GM18858 (cell line): ENCODE results near the gene COL21A1.

Source experiments
- ATAC-seq: cut with Tn5 transposase; IDR thresholded peaks from one replicate; pipeline ENCODE4 v1.9.1; 2021; ENCODE audit not compliant: unreplicated experiment

COL21A1 gene

DNA sequence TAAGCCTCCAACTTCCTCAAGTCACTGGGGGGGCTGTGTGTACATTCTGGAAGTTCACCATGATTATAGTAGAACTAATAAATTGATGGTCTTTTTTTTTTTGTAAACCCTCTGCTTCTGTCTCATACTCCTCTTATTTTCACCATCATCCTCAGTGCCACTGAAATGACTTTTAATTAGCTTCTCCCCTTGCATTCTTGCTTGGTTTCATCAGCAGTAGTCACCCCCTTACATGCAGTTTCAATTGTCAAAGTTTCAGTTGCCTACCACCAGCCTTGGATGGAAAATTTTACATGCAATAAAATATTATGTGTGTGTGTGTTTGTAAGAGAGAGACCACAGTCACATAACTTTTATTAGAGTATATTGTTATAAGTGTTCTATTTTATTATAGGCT, 196.2 kb downstream of the COL21A1 start:
- ATAC-seq = no peak

DNA sequence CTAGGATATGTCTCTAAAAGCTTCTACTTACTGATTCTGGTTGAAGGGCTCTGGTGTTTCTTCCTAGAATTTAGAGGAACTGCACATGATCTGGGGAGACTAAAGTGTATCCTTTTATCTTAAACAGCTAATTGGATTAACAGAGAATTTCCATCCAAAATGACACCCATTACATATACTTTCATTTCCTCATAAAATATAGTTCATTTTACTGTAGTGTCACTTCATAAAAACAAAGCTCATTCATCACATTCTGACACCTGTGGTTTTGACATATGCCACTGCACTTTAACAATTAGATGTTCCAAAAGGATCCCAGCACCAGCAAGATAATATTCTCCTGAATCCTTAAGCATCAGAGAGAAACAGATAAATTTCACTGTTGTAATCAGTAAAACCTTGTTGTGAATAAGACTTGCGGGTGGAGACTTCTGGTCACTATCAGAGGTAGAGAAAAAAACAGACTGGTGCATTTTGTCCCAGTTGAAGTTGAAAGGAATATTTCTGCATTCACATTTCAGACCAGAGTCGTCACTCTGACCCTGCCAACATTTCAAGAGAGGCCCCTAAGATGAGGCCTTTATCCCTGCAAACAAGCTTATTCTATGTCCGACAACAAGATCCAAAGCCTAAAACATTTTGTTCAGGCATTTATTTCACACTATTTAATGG, 196.7 kb downstream of the COL21A1 start:
- ATAC-seq = no peak

- no peak for ATAC-seq
Measured at GRCh38 chr6:56048601-56049000, 198.8 kb downstream of the COL21A1 start.

DNA sequence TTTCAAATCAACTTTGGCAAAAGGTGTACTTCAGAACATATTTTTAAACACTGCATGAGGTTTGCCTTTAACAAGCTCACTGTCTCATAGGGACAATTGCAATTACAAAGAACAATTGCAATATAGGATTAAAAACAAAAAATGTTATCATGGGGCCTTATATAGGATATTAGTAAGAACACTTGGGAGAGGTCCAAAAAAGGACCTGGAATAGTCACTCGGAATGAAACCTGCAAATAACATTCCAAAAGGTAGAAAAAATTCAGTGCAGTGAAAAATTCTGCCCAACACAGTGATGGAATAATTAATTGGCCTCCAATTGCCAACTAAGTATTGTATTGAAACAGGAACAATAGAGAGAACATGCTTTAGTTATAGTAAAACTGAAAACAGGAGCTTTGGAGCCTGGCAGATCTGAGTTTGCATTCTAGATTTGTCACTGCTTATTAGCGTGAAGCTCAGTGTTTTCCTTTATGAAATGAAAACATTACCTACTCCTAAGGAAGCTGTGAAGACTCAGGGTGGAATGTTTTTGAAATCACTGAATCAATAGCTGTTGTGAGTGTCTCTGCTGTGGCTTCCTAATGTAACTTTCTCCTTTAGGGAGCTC, 199.3 kb downstream of the COL21A1 start:
- no peak for ATAC-seq

GRCh38 chr6:56046576-56046975, 200.8 kb downstream of the COL21A1 start:
- no peak for ATAC-seq

GRCh38 chr6:56043761-56044160, 203.6 kb downstream of the COL21A1 start:
- ATAC-seq = no peak

- ATAC-seq = no peak
Measured at GRCh38 chr6:56043076-56043475, 204.3 kb downstream of the COL21A1 start.

- no peak for ATAC-seq
Measured at GRCh38 chr6:56041591-56041990, 205.8 kb downstream of the COL21A1 start.

- no peak for ATAC-seq
Measured at GRCh38 chr6:56040889-56041301, 206.5 kb downstream of the COL21A1 start.

DNA sequence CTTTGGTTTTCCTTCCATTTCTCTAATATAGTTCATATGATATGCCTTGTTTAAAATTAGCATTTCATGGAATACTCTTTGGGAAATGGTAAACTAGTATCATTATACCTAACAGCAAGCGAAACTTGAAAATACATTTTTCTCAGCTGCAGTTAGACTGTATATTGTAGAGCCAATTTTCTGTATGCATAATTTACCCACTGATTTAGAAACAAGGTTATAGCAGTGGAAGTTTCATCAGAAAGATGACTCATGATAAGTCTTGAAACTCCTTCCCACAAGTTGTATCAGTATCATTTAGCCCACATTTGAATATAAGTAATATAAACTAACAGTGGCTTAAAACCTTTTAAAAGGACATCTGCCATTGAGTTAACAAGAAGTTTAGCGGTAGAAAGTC, 207.2 kb downstream of the COL21A1 start:
- ATAC-seq = no peak

DNA sequence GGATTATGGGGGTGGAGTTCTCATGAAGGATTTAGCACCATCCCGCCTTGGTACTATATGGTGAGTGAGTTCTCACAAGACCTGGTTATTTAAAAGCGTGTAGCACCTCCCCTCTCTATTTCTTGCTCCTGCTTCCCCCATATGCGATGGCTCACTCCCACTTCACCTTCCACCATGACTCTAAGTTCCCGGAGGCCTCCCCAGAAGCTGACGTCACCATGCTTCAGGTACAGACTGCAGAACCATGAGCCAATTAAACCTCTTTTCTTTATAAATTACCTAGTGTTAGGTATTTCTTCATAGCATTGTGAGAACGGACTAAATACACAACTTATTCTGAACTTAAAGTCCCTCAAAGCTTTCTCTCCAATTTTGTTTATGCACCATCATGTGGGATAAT, 208.6 kb downstream of the COL21A1 start:
- ATAC-seq = no peak

GRCh38 chr6:56037601-56038000, 209.8 kb downstream of the COL21A1 start:
- no peak for ATAC-seq

- ATAC-seq = no peak
Measured at GRCh38 chr6:56036916-56037600, 210.3 kb downstream of the COL21A1 start.

GRCh38 chr6:56033401-56033800, 214.0 kb downstream of the COL21A1 start:
- no peak for ATAC-seq

DNA sequence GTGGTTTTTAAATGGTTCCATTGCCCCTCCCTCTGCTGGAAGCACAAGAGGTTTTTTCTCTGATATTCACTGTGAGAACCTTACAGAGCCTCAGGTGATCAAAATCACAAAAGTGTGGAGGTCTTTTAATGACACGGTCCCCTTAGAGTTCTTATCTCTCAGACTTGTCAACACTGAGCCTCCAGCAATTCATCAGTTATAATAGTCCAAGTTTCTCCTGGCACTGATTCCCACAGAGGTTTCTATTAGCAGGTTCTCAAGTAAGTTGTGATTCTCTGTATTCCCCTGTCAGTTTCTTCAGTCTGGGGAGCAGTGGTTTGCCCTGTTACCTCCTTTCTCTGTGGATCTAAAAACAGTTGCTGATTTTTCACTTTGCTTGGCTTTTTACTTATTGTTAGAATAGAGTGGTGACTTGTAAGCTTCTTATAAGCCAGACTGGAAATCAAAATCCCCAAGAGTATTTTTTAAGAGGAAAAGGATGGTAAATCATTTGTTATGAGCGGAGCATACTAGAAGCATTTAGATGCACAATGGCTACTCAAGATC, 214.6 kb downstream of the COL21A1 start:
- no peak for ATAC-seq

DNA sequence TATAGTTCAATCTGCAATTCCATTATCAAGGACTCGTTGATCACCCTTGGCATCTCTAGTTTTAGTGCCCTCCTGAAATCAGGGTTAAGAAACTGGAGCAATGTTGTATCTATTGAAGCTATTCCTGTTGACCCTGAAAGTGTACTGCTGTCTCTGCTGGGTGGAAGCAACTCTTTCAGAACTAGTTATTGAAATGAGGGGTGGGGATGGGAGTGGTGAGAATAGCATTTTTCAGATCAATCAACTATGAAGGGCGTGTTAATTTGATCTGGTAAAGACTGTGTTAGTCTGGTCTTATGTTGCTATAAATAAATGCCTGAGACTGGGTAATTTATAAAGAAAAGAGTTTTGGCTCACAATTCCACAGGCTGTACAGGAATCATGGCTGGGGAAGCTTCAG, 219.5 kb downstream of the COL21A1 start:
- no peak for ATAC-seq

- ATAC-seq = no peak
Measured at GRCh38 chr6:56026455-56027180, 220.8 kb downstream of the COL21A1 start.

- ATAC-seq = no peak
Measured at GRCh38 chr6:56025795-56026194, 221.6 kb downstream of the COL21A1 start.

- ATAC-seq = no peak
Measured at GRCh38 chr6:56024931-56025330, 222.4 kb downstream of the COL21A1 start.

- no peak for ATAC-seq
Measured at GRCh38 chr6:56023829-56024228, 223.6 kb downstream of the COL21A1 start.

GRCh38 chr6:56022678-56023077, 224.7 kb downstream of the COL21A1 start:
- no peak for ATAC-seq
